ENCODE measurements around the gene RBM18. TPM values are rescaled to one million over a fixed set of nuclear protein-coding genes. Genes with fewer than 3 reads are reported as not detected.

The RBM18 gene
- total and polyA plus RNA-seq, 2 of the 4 experiments (the other 2 are of a cell fraction): 8.4 to 15.6 TPM

- TF ChIP-seq MAFK (IDR thresholded peaks at IDR 0.05; ENCODE audit: low read depth, low read length): no peak
Observed at GRCh38 chr9:122268041-122268814, 3.6 kb upstream of the RBM18 start (continued).

GRCh38 chr9:122265149-122265915, 692 bp upstream of the RBM18 start:
- ChIA-PET CTCF (interaction anchor here (0.7 to 1.5 kb wide), 4 partner anchors 13 to 669 kb away, joined by 3 to 6 read pairs (median 4); no protein-coding TSS in a partner anchor), POLR2A (ENCODE audit: unreplicated experiment) (interaction anchor here (0.8 kb wide), 1 partner anchor 85 kb away, joined by 5 read pairs; no protein-coding TSS in a partner anchor)
- Histone ChIP-seq H4K5ac (ENCODE audit: low read depth, low read length) (peak overlapping the region; percentile 50), H3K14ac (replicated peaks; ENCODE audit: low read depth, low read length) (peak overlapping the region; percentile 64; the same call in 1 of the 2 replicates), H3K4me1 (ENCODE audit: control insufficient read depth, insufficient read depth, low read length) (no peaks in the 10 kb centered on the region; the same call in 1 of the 2 replicates), H3K36me3 (ENCODE audit: control insufficient read depth, insufficient read depth, low read length) (peaks cover 4% of the 10 kb centered on the region; the same call in 1 of the 2 replicates), H3K18ac (ENCODE audit: low read depth, low read length) (no peak overlapping the region), H3K4me2 (ENCODE audit: low read depth, low read length) (peak overlapping the region; percentile 94), H2AK9ac (replicated peaks; ENCODE audit: low read depth, low read length, poor library complexity) (peak overlapping the region; percentile 97), H2AK5ac (ENCODE audit: low read depth, low read length) (peak overlapping the region; percentile 45), H3K56ac (ENCODE audit: extremely low read depth, insufficient read depth, low read length) (peak overlapping the region; percentile 57; the same call in 1 of the 2 replicates), H3K4me3 (ENCODE audit: insufficient read depth, low read depth, low read length) (peak overlapping the region; percentile 72), H3K27me3 (ENCODE audit: control insufficient read depth, insufficient read depth, low read length) (no peaks in the 10 kb centered on the region), H3K9ac (ENCODE audit: low read depth, low read length) (peak overlapping the region; percentile 97), H3K4ac (ENCODE audit: low read depth, low read length) (peak overlapping the region; percentile 86), H2AFZ (replicated peaks; ENCODE audit: low read length, poor library complexity) (peak overlapping the region; percentile 100), H3K9me3 (ENCODE audit: control insufficient read depth, insufficient read depth, low read length) (no peaks in the 10 kb centered on the region), H2BK5ac (ENCODE audit: low read depth, low read length, poor library complexity, severe bottlenecking) (peak overlapping the region; percentile 69), H4K91ac (ENCODE audit: insufficient read depth, low read depth, low read length) (peak overlapping the region; percentile 81), H4K8ac (ENCODE audit: low read depth in 2 of 2, low read length in 2 of 2) (peak overlapping the region; percentile 82 to 95), H3K23ac (ENCODE audit: low read depth, low read length) (peak overlapping the region; percentile 65), H2BK15ac (ENCODE audit: low read depth, low read length) (0 out of 3 replicates have a peak overlapping the region, but pooled peaks have one; percentile 5), H3K79me1 (ENCODE audit: low read depth in 1 of 2, low read length in 2 of 2) (peaks cover 53 to 69% of the 10 kb centered on the region in 2 experiments), H2BK120ac (ENCODE audit: low read depth, low read length) (peak overlapping the region; percentile 48; the same call in 1 of the 2 replicates), H4K20me1 (ENCODE audit: insufficient read depth, low read length) (no peaks in the 10 kb centered on the region; the same call in 1 of the 2 replicates), H3K9me1 (ENCODE audit: insufficient read depth, low read length) (0 out of 2 replicates have a peak, but pooled peaks cover 7% of the 10 kb centered on the region), H2BK20ac (ENCODE audit: low read depth, low read length) (no peak overlapping the region), H3K27ac (ENCODE audit: insufficient read depth, low read length) (peak overlapping the region; percentile 99)
- DNase-seq (peak; percentile 6), ATAC-seq (ENCODE audit: low read depth) (no peak)
- WGBS, 2 experiments (ENCODE audit: extremely low coverage in 2 of 2, insufficient read length in 1 of 2): no CpG with 5 or more reads among the region's 17 CpGs
- TF ChIP-seq USF2 (IDR thresholded peaks at IDR 0.05; ENCODE audit: low read depth, low read length): peak; percentile 75
- no peak for TF ChIP-seq MAFK (IDR thresholded peaks at IDR 0.05; ENCODE audit: low read depth, low read length)
- TF ChIP-seq FOS (IDR thresholded peaks at IDR 0.05; ENCODE audit: low read depth, low read length): no peak
- peak; percentile 68 for TF ChIP-seq BHLHE40 (IDR thresholded peaks at IDR 0.05; ENCODE audit: low read depth, low read length)
- TF ChIP-seq MXI1 (IDR thresholded peaks at IDR 0.05; ENCODE audit: borderline replicate concordance, low read depth, low read length): no peak
- TF ChIP-seq RFX5 (IDR thresholded peaks at IDR 0.05; ENCODE audit: low read depth, low read length): no peak
- BruUV-seq (replicated peaks): TSS peak; percentile 70
- intact Hi-C loops (cut with micrococcal nuclease): no loop called here
- in situ Hi-C loops (cut with MboI; ENCODE audit: low sequenced_read_pairs): loop anchor here (5.0 kb wide), 1 partner anchor 77 kb away; no protein-coding TSS in a partner anchor
- dilution Hi-C loops (cut with HindIII; ENCODE audit: low sequenced_read_pairs, unreplicated experiment): no loop called here

Data from IMR-90 (cell line).